GM19455 (cell line): ENCODE measurements around the gene ZNF655.
"Not testable (repeated sequence)": the region's sequence is repeated elsewhere in the genome, so short reads cannot be mapped to it uniquely, and the experiment has no call there.

Source experiments
- ATAC-seq: cut with Tn5 transposase; IDR thresholded peaks from one replicate; pipeline ENCODE4 v1.9.1; 2021; ENCODE audit not compliant: unreplicated experiment

The ZNF655 gene

DNA sequence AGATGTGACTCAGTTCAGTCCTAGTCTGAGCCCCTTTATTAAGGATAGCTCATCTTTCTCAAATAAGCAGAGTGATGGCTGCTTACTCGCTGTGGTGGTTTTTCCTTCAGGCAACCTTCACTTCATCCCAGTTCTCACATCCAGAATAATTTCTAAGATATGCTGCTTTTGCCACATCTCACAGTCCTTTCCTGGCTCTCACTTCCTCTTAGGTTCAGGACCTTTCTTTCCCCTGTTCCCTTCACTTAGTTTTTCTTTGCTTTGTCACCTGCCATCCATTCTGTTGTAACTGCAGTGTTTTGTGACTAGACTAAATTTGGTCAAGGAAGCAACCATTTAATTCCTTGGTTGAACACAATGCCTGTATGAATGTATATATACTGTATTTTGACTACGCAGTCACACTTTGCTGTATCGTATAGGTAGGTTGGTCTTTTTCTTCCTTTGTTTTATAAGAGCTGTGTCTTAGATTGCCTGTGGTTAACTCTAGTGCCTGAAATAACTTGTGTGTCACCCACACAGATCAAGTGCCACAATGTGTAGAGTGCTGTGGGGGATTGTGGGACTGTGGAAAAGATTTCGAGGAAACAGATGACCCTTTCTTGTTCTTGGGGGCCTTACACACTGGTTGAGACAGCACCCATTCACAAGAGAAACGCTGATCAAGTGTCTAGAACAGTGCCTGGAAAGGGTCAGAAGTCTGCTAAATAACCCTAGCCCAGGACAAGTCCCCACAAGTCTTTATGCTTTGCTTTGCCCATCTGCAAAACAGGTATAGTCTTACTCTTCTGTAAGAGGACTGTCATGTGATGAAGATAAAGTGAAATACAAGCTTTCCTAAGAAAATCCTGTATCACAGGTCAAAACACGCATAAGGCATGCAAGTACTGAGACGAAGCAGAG, 2.6 kb downstream of the ZNF655 start:
- ATAC-seq = no peak

DNA sequence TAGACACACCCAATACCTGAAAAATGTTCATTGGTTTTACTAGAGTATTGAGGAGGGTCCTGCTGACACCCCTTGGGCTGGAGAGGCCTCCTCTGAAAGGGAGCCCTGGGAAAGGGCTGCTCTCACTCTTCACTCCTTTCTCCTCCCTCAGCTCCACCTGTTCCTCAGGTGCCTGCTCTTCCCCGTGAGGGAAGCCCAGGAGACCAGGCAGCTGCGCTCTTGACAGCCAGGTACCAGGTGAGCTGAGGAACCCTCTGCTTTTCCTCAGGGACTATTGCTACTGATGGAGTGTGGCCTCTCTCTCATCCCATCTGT, 3.3 kb downstream of the ZNF655 start:
- ATAC-seq = no peak

DNA sequence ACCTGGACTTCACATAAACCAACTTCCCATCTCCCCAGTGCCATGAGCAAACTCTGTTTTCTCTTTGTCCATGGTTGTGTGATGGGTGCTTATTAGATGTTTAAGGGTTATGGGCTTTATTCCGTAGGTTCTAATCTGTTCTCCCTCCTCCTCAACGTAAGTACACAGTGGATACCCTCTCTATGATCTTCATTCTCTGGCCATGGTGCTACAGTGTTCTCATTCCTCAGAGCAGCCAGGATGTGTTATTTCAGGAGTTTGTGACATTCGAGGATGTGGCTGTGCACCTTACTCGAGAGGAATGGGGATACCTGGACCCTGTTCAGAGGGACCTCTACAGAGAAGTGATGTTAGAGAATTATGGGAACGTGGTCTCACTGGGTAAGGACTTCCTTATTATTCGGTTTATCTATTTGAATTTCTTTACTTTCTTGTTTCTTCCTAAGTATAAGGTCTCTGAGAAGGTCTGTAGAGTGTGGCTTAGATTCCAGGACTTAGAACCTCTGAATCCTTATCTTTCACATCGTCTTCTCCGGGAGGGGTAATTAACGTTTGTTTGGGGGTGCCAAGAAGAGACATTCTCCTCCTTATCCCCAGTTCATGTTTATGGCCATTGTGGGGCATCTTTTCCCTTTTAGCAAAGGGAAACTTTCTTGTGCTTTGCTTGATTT, 3.8 kb downstream of the ZNF655 start:
- no peak for ATAC-seq

DNA sequence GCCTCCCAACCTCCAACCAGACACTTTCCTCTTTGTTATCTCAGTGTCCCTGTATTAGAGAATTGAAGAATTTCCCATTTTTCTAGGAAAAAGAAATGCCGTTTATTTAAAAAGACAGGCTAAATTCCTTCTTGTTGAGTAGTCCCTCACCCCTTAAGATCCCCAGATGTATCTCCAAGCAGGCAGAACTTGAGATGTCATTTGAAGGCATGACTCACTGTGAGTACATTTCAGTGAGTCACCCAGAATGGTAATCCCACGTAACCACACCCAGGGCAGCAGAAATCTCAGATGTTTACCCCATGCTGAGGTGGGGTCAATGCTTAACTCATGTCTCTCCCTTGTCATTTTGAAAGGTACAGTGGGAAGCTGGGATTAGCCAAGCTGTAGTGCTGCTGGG, 4.4 kb downstream of the ZNF655 start:
- no peak for ATAC-seq

DNA sequence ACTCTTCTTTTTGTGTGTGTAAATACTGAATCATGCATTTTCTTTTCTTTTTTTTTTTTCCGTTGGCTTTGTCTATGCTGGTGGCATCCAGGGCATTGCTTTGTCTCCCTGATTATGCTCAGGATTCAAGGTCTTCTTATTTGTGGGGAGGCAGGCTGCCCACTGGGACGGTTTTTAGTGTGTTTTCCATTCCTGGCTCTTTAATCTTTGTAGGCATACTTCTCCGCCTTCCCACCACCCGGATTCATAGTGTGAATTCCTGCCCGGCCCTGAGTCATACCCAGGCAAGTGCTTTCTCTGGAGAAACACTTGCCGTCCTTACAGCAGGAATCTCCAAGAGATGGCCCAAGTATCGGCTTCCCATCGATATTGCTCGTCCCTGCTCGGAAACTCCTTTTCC, 5.2 kb downstream of the ZNF655 start:
- no peak for ATAC-seq

DNA sequence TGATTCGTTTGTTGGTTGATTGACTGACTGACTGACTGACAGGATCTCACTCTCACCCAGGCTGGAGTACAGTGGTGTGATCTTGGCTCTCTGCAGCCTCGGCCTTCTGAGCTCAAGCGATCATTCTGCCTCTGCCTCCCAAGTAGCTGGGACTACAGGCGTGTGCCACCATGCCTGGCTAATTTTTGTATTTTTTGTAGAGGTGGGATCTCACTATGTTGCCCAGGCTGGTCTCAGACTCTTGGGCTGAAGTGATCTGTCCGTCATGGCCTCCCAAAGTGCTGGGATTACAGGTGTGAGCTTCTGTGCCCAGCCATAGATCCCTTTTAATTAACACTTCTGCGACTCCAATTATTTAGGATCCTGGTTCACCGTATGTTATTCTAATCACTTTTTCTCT, 10.3 kb downstream of the ZNF655 start:
- not testable (repeated sequence) for ATAC-seq

DNA sequence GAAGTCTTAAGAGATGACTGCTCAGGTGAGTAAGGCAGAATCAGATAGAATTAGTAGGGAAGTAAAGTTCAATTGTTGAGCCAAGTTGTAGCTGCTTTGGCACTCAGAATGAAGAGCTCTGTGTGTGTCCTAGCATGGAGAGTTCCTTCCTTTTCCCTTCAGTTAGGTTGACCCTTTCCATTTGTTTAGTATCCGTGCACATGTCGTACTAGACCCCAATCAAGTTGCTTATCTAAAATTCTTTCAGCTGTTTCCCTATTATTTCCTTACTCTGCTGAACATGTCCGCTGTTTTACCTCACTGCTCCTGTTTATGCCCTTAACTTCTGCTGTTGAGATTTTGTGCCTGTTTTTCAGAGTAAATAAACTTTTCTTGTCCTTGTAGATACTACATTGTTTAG, 13.3 kb downstream of the ZNF655 start:
- no peak for ATAC-seq

DNA sequence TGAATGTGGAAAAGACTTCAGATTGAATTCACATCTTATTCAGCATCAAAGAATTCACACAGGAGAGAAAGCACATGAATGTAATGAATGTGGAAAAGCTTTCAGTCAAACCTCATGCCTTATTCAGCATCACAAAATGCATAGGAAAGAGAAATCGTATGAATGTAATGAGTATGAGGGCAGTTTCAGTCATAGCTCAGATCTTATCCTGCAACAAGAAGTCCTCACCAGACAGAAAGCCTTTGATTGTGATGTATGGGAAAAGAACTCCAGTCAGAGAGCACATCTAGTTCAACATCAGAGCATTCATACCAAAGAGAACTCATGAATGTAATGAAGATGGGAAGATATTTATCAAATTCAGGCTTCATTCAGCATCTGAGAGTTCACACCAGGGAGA, 14.8 kb downstream of the ZNF655 start:
- ATAC-seq = no peak

DNA sequence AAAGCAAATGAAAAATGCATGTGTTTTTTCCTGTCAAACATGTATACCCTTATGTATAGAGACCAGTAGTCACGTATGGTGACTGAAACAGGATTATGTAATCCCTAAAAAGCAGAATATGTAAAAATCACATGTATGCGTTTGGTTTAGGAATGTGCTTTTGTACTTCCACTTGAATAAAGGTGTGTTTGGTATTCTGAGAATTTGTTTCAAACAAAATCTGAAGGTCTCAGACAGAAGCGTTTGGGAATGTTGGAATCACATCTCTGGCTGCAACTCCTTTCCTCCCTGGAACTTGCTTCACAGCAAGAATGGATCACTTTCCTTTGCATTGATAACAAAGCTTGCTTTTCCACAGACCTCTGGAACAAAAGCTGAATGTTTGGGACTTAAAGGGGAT, 17.8 kb downstream of the ZNF655 start:
- ATAC-seq = no peak

DNA sequence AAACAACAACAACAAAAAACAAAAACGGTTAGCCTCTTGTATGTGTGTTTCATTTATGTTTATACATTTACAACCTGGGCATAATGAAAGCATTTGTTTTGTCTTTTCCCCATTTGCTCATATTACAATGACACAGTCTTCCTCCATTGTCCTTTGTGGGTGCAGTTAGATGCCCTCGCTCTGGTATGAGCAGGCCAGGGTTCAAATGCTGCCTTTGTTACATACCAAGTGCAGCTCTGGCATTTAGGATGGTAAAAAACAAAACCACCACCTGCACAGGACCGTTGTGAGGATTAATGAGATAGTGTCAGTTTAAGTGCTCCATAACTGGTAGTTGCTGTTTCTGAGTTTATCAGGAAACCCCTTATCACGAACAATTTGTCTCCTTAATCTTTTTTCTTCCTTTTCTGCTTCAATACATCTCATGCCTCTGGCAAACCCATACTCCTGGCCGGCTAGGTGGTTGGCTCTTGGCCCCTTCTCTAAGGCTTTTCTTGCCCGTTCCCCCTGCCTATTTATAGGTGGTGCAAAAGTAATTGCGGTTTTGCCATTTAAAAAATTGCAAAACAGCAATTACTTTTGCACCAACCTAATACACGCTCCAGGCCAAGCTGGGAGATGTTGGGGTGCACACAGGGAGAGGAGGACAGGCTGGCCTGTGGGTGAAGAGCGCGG, 21.0 kb downstream of the ZNF655 start:
- ATAC-seq = no peak

DNA sequence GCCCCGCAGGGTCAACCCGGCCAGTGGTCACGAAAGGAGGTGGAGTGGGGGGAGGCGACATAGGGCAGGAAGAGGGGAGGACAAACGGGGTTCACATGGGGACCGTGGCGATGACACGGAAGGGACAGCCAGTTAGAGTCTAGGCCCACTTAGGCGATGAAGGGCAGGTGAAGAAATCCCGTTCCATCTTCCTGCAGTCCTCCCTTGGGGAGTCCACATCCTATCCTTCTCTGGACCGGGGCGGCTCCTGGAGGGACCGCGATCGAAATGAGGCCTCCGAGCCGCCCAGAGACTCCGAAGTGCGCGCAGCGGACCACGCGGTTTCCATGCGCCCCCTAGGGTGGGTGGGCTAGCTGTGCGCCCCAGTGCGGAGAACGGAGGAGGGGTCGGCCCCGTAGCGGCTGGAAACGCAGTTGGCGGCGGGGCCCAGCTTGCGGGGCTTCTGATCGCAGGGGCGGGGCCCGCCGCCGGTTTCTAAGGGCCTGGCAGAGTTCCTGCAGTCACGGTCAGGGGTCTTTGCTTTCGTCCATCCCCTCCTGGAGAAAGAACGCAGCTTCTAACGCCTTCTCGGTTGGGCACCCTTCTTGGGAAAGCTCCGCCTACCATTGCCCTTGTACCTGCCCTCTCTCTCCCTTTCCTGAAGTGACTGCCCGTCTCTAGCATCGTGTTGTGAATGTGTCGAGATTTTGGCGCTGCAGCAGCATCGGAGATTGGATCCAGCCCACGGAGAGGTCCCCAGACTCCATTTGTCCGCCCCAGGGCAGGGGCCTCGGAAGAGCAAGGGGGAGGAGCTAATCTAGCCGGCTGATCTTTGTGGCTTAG, 21.7 kb downstream of the ZNF655 start:
- no peak for ATAC-seq

DNA sequence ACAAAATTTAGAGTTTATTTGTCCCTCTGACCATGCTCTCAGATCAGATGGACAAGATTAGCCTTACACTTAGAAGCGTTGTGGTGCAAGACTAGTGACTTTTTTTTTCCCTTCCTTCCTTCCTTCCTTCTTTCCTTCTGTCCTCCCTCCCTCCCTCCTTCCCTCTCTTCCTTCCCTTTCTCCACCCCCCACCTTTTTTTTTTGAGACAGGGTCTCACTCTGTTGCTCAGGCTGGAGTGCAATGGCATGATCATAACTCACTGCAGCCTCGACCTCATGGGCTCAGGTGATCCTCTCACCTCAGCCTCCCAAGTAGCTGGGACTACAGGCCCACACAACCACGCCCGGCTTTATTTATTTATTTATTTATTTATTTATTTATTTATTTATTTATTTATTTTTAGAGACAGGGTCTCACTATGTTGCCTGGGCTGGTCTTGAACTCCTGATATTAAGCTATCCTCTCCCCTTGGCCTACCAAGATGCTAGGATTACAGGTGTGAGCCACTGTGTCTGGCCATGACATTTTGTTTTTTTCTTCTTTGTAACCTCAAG, 22.4 kb downstream of the ZNF655 start:
- not testable (repeated sequence) for ATAC-seq

DNA sequence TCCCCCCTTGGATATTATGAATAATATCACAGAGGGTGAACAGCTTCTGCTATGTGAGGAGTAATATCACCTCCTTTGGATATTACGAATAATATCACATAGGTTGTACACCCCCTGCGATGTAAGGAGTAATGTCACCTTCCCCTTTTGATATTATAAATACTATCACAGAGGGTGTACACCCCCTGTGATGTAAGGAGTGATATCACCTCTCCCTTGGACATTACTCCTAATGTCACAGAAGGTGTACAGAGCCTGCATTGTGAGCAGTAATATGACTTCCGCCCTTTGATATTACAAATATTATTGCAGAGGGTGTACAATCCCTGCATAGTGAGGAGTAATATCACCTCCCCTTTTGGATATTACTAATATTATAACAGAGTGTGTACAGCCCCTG, 30.4 kb downstream of the ZNF655 start:
- ATAC-seq = no peak

DNA sequence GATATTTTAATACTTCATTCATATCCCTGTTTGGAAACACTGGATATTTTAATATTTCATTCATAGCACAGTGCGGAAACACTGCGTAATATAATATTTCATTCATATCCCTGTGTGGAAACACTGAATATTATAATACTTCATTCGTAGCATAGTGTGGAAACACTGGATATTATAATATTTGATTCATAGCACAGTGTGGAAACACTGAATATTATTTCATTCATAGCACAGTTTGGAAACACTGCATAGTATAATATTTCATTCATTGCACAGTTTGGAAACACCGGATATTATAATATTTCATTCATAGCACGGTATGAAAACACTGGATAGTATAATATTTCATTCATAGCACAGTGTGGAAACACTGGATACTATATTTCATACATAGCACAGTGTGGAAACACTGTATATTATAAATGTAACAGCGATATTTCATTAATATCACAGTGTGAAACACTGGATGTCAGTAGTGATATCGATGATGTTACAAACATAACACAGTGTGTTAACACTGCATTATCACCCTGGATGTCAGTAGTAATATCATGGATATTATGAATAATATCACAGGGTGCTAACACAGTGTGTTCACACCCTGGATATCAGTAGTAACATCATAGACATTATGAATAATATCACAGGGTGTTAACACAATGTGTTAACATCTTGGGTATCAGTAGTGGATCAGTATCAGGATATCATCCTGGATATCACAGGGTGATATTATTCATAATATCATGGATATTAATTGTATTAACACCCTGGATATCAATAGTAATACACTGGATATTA, 36.7 kb downstream of the ZNF655 start:
- no peak for ATAC-seq

DNA sequence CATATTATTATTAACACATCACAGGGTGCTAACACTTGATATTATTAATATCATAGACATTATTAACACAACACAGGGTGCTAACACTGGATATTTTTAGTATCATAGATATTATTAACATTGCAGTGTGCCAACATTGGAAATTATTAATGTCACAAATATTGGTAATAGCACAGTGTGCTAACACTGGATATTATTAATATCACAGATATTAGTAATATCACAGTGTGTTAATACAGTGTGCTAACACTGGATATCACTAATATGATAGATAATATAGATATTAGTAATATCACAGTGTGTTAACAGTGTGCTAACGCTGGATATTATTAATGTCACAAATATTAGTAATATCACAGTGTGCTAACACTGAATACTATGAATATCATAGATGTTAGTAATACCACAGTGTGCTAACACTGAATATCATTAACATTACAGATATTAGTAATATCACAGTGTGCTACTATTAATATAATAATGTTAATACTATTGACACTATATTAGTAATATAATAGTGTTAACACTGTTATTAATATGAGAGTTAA, 38.0 kb downstream of the ZNF655 start:
- ATAC-seq = no peak

DNA sequence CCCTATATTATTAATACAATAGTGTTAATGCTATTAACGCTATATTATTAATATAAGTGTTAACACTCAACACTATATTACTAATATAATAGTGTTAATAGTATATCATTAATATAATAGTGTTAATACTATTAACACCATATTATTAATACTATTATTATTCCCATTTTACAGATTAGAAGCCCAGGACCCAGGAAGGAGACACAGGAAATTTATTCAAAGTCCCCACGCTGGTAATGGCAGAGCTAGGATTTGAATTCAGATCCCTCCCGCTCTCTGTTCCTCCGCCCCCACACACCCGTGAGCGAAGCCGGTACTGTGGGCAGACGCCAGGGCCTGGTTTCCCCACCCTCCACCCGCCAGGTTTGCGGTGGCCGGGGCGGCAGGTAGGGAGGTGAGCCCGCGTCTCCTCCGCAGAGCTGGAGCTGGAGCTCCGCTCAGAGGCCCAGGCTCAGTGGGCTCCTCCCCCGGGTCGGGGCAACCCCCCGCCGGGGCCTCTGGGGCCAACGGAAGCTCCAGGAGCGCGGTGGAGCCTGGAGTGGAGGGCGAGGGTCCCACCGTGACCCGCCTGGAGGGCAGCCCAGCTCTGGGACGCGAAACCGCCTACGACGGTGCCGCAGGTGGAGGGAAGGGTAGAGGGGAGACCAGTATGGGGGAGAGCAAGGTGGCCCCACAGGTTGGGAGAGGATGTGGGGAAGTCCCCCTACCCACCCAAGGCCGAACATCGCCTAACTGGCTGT, 39.5 kb downstream of the ZNF655 start, which contains the start of gene TMEM225B:
Gene TMEM225B (plus strand): TSS at position 506 of the 740 bp plus-strand sequence. CDS start 6,122 bp downstream, outside the sequence.
- no peak for ATAC-seq

DNA sequence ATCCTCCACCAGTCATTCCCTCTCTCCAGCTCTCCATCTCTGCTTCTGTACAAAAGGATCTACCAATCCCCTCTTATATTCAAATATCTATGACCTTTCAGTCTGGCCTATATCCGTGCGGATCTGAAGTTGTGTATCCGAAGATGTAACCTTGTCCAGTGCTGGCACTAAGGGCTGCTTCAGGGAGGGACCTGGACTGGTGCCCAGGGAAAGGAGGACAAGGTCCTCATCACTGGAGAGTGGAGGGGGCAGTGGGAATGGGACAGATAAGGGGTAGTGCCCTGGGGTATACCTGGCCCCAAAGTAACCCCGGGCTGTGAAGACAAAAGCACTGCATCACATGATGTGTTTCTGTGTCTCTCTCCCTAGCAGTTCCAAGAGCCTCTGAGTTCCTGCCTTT, 41.4 kb downstream of the ZNF655 start:
- no peak for ATAC-seq

DNA sequence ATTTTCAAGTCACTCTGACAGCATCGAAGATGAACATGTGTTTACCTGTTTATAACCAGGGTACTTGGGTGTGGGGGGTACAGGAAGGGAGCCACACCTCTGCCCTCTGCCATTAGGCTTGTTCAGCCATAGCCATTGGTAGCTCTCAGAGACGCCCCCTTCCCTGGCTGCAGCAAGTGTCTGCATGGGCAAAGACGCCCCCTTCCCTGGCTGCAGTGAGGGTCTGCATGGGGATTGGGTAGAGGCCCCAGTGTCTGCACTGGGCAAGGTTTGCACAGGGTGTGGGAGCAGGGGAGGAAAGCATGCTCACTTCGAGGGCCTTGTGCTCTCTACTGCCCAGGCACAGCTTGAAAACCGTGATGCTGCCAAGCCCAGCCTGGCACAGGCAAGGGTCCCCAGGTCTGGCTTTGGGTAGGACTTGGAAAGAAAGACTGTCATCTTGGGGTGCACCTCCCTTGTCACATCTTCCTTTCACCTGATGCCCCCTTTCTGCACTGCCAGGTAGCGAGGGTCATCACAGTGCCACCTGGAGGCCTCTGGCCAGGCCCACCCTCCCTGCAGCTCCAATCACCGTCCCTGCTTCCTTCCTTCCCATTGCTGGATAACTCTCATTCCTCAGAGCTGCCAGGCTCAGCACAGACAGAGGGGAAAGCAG, 43.3 kb downstream of the ZNF655 start:
- no peak for ATAC-seq
